ENCODE data around the gene PCSK6.

Gene PCSK6

GRCh38 chr15:101445562-101446517 lies 43.7 kb downstream of the PCSK6 start:
- no peak for DNase-seq

- DNase-seq = no peak
Measured at GRCh38 chr15:101444807-101445508, 44.5 kb downstream of the PCSK6 start.

- no peak for DNase-seq
Measured at GRCh38 chr15:101444015-101444414, 45.5 kb downstream of the PCSK6 start.

GRCh38 chr15:101442272-101442671 lies 47.2 kb downstream of the PCSK6 start:
- no peak for DNase-seq

GRCh38 chr15:101441696-101442095 lies 47.8 kb downstream of the PCSK6 start:
- no peak for DNase-seq

- no peak for DNase-seq
Measured at GRCh38 chr15:101440846-101441590, 48.5 kb downstream of the PCSK6 start.

GRCh38 chr15:101439920-101440319 lies 49.6 kb downstream of the PCSK6 start:
- DNase-seq = no peak

- no peak for DNase-seq
Measured at GRCh38 chr15:101439285-101439919, 50.1 kb downstream of the PCSK6 start.

GRCh38 chr15:101438482-101439284 lies 50.8 kb downstream of the PCSK6 start:
- DNase-seq = no peak

- no peak for DNase-seq
Measured at GRCh38 chr15:101437618-101438481, 51.7 kb downstream of the PCSK6 start.

- no peak for DNase-seq
Measured at GRCh38 chr15:101437209-101437608, 52.3 kb downstream of the PCSK6 start.

- DNase-seq = no peak
Measured at GRCh38 chr15:101436526-101436925, 53.0 kb downstream of the PCSK6 start.

GRCh38 chr15:101435761-101436160 lies 53.7 kb downstream of the PCSK6 start:
- no peak for DNase-seq

- no peak for DNase-seq
Measured at GRCh38 chr15:101434032-101434920, 55.2 kb downstream of the PCSK6 start.

GRCh38 chr15:101433396-101433795 lies 56.1 kb downstream of the PCSK6 start:
- no peak for DNase-seq

- no peak for DNase-seq
Measured at GRCh38 chr15:101432982-101433381, 56.5 kb downstream of the PCSK6 start.

- DNase-seq = no peak
Measured at GRCh38 chr15:101431748-101432147, 57.8 kb downstream of the PCSK6 start.

GRCh38 chr15:101431301-101431700 lies 58.2 kb downstream of the PCSK6 start:
- no peak for DNase-seq

- no peak for DNase-seq
Measured at GRCh38 chr15:101429646-101430045, 59.9 kb downstream of the PCSK6 start.

GRCh38 chr15:101429191-101429590 lies 60.3 kb downstream of the PCSK6 start:
- DNase-seq = no peak
